ENCODE data around the gene GOLGA2.

- TF ChIP-seq, protein P1, sequence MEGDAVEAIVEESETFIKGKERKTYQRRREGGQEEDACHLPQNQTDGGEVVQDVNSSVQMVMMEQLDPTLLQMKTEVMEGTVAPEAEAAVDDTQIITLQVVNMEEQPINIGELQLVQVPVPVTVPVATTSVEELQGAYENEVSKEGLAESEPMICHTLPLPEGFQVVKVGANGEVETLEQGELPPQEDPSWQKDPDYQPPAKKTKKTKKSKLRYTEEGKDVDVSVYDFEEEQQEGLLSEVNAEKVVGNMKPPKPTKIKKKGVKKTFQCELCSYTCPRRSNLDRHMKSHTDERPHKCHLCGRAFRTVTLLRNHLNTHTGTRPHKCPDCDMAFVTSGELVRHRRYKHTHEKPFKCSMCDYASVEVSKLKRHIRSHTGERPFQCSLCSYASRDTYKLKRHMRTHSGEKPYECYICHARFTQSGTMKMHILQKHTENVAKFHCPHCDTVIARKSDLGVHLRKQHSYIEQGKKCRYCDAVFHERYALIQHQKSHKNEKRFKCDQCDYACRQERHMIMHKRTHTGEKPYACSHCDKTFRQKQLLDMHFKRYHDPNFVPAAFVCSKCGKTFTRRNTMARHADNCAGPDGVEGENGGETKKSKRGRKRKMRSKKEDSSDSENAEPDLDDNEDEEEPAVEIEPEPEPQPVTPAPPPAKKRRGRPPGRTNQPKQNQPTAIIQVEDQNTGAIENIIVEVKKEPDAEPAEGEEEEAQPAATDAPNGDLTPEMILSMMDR (IDR thresholded peaks at IDR 0.05 in 4 of 5, conservative IDR thresholded peaks at IDR 0.05 in 1 of 5): no peak
- no peak for TF ChIP-seq POLR2A (IDR thresholded peaks at IDR 0.05)
Observed at GRCh38 chr9:128294142-128294541, 18.3 kb upstream of the GOLGA2 start.
